NCI-H2227 (cell line): ENCODE measurements around the gene C9orf152.
"Not testable (repeated sequence)": the region's sequence is repeated elsewhere in the genome, so short reads cannot be mapped to it uniquely, and the experiment has no call there.

ENCODE experiments used
- DNase-seq: peaks from one replicate; lab custom pipeline; 2025; ENCODE audit not compliant: unreplicated experiment; lab: John Stamatoyannopoulos, UW

Gene C9orf152

GRCh38 chr9:110214586-110215355 lies 6.8 kb upstream of the C9orf152 start:
- DNase-seq, result no peak

- DNase-seq, result no peak
These were observed 6.1 kb upstream of the C9orf152 start for GRCh38 chr9:110214090-110214489.

- DNase-seq, result no peak
These were observed 5.6 kb upstream of the C9orf152 start for GRCh38 chr9:110213413-110214044.

GRCh38 chr9:110207071-110207641 lies 803 bp downstream of the C9orf152 start:
- no peak for DNase-seq

- no peak for DNase-seq
These were observed 1.6 kb downstream of the C9orf152 start for GRCh38 chr9:110206389-110206788.

GRCh38 chr9:110205612-110206011 lies 2.3 kb downstream of the C9orf152 start:
- not testable (repeated sequence) for DNase-seq

GRCh38 chr9:110202232-110202631 lies 5.7 kb downstream of the C9orf152 start:
- no peak for DNase-seq

- DNase-seq, result no peak
These were observed 8.3 kb downstream of the C9orf152 start for GRCh38 chr9:110199643-110200042.

- DNase-seq, result no peak
These were observed 9.6 kb downstream of the C9orf152 start for GRCh38 chr9:110198357-110198756.

- DNase-seq, result no peak
These were observed 10.4 kb downstream of the C9orf152 start for GRCh38 chr9:110197330-110198187.

GRCh38 chr9:110196084-110196499 lies 11.9 kb downstream of the C9orf152 start:
- DNase-seq, result not testable (repeated sequence)

- no peak for DNase-seq
These were observed 15.3 kb downstream of the C9orf152 start for GRCh38 chr9:110192531-110193261.

GRCh38 chr9:110191615-110192014 lies 16.3 kb downstream of the C9orf152 start:
- DNase-seq, result no peak

GRCh38 chr9:110189559-110190320 lies 18.2 kb downstream of the C9orf152 start:
- DNase-seq, result no peak

GRCh38 chr9:110188991-110189390 lies 19.0 kb downstream of the C9orf152 start:
- DNase-seq, result no peak

- no peak for DNase-seq
These were observed 19.9 kb downstream of the C9orf152 start for GRCh38 chr9:110188101-110188500.

- DNase-seq, result no peak
These were observed 20.8 kb downstream of the C9orf152 start for GRCh38 chr9:110187126-110187525.

- no peak for DNase-seq
These were observed 21.7 kb downstream of the C9orf152 start for GRCh38 chr9:110186254-110186653.

GRCh38 chr9:110185806-110186205 lies 22.2 kb downstream of the C9orf152 start:
- DNase-seq, result no peak
